Left ventricle myocardium inferior (tissue), 1 donor: ENCODE results near the gene IL19. TPM values are rescaled to one million over a fixed set of nuclear protein-coding genes. Genes with fewer than 3 reads are reported as not detected.

Experiments
- DNase-seq: peaks from one replicate; pipeline ENCODE4 v3.0.0-alpha.2; 2020
- H3K27ac ChIP-seq: fragments of 200-600 bp; replicated peaks from 2 replicates; pipeline ENCODE4 v1.8.0; 2021
- H3K27me3 ChIP-seq: fragments of 200-600 bp; 2 replicates; pipeline ENCODE4 v1.8.0; 2021; ENCODE audit warnings: low read depth
- H3K36me3 ChIP-seq: fragments of 200-600 bp; 2 replicates; pipeline ENCODE4 v1.8.0; 2021
- H3K4me1 ChIP-seq: fragments of 200-600 bp; 2 replicates; pipeline ENCODE4 v1.8.0; 2021
- H3K4me3 ChIP-seq: fragments of 200-600 bp; 2 replicates; pipeline ENCODE4 v1.8.0; 2021; ENCODE audit warnings: mild to moderate bottlenecking, moderate library complexity
- H3K9me3 ChIP-seq: fragments of 200-600 bp; replicated peaks from 2 replicates; pipeline ENCODE4 v1.8.0; 2021
- CTCF ChIP-seq: fragments of 200-600 bp; IDR thresholded peaks from 2 replicates; pipeline ENCODE4 v1.8.0; 2021; ENCODE audit warnings: antibody characterized with exemption, mild to moderate bottlenecking, borderline replicate concordance
- intact Hi-C: fragments of 100-400 bp; cut with micrococcal nuclease; formaldehyde crosslinking; loops from one replicate; pipeline ENCODE4 v1.11.0; 2022
- total RNA-seq: library from RNA; stranded (reverse); fragmentation: NEBNext Ultra II Directional; extraction: Animal tissue kit (Norgen Biotek cat#: 25700); gene quantifications from one replicate; pipeline ENCODE4 v1.2.1, GENCODE V29; 2021
- donor health status: DM: no; HTN: yes; CAD: no; lungs with severe emphysema.

Gene IL19
- total RNA-seq, 1 donor from 2014 or later = not detected

- H3K4me1 ChIP-seq = peaks cover 99% of the 10 kb centered on the region
- DNase-seq = no peak
- no peaks in the 10 kb centered on the region for H3K27me3 ChIP-seq
- no peak overlapping the region for H3K4me3 ChIP-seq
- H3K27ac ChIP-seq = peak overlapping the region; percentile 93
- peak; percentile 61 for TF ChIP-seq CTCF
- no peaks in the 10 kb centered on the region for H3K9me3 ChIP-seq
- peaks cover 17% of the 10 kb centered on the region for H3K36me3 ChIP-seq
- intact Hi-C loops = no loop called here
These were observed 45.2 kb upstream of the IL19 start for GRCh38 chr1:206725109-206725963.

- Histone ChIP-seq H3K9me3 (no peaks in the 10 kb centered on the region), H3K4me3 (no peak overlapping the region), H3K36me3 (peaks cover 45% of the 10 kb centered on the region), H3K27me3 (no peaks in the 10 kb centered on the region), H3K4me1 (peaks cover 76% of the 10 kb centered on the region), H3K27ac (peak overlapping the region; percentile 60)
- no peak for DNase-seq
- intact Hi-C loops = no loop called here
- TF ChIP-seq CTCF = no peak
These were observed 42.4 kb upstream of the IL19 start for GRCh38 chr1:206727981-206728696.

GRCh38 chr1:206728697-206728987 lies 41.9 kb upstream of the IL19 start:
- no peak for TF ChIP-seq CTCF
- peaks cover 50% of the 10 kb centered on the region for H3K36me3 ChIP-seq
- H3K4me3 ChIP-seq = no peak overlapping the region
- H3K27me3 ChIP-seq = no peaks in the 10 kb centered on the region
- intact Hi-C loops = no loop called here
- H3K9me3 ChIP-seq = no peaks in the 10 kb centered on the region
- H3K4me1 ChIP-seq = peaks cover 76% of the 10 kb centered on the region
- no peak for DNase-seq
- peak overlapping the region; percentile 60 for H3K27ac ChIP-seq

GRCh38 chr1:206729050-206729449 lies 41.5 kb upstream of the IL19 start:
- DNase-seq = no peak
- peak overlapping the region; percentile 60 for H3K27ac ChIP-seq
- H3K9me3 ChIP-seq = no peaks in the 10 kb centered on the region
- intact Hi-C loops = no loop called here
- no peaks in the 10 kb centered on the region for H3K27me3 ChIP-seq
- peaks cover 76% of the 10 kb centered on the region for H3K4me1 ChIP-seq
- peaks cover 54% of the 10 kb centered on the region for H3K36me3 ChIP-seq
- H3K4me3 ChIP-seq = no peak overlapping the region
- no peak for TF ChIP-seq CTCF

GRCh38 chr1:206729507-206729906 lies 41.1 kb upstream of the IL19 start:
- DNase-seq = no peak
- H3K27ac ChIP-seq = peak overlapping the region; percentile 60
- no peak overlapping the region for H3K4me3 ChIP-seq
- H3K36me3 ChIP-seq = peaks cover 59% of the 10 kb centered on the region
- intact Hi-C loops = no loop called here
- no peaks in the 10 kb centered on the region for H3K9me3 ChIP-seq
- peaks cover 76% of the 10 kb centered on the region for H3K4me1 ChIP-seq
- no peak for TF ChIP-seq CTCF
- no peaks in the 10 kb centered on the region for H3K27me3 ChIP-seq
